ENCODE measurements around the gene PTPRN. TPM values are rescaled to one million over a fixed set of nuclear protein-coding genes. Genes with fewer than 3 reads are reported as not detected.
A peak's percentile ranks its signal among the peaks of the same experiment; 100 is the strongest.

The PTPRN gene
- 18.8 and 22.1 TPM in 2 replicates for total RNA-seq (2014; rRNA removed; shearing (Covaris generic))
- polyA plus RNA-seq (2016; fragmentation: Nextera tagmentation; extraction: Ambion mirVana) = 4.8 and 5.1 TPM in 2 replicates
- long read RNA-seq, partial matches to known transcripts = 1 of 1 reads
- long read RNA-seq, other reads (novel, unspliced or antisense) = 0 of 1 reads

GRCh38 chr2:219309278-219309677, at the start of gene PTPRN:
PTPRN (minus strand) TSS chr2:219309401; CDS start chr2:219309332, 69 bp downstream.
- ATAC-seq (peak; percentile 83), DNase-seq (ENCODE audit: low spot score) (peak; percentile 96)
- peak within 1 kb of the TSS; percentile 94 for H2AFZ ChIP-seq
- H3K27me3 Mint-ChIP-seq (ENCODE audit: insufficient read depth, low read depth, poor library complexity) = peaks cover 7% of the 10 kb centered on the region
- H3K4me3 ChIP-seq = peak within 1 kb of the TSS; percentile 84
- H3K4me3 Mint-ChIP-seq = peak within 1 kb of the TSS; percentile 87
- H3K27ac Mint-ChIP-seq = no peak within 1 kb of the TSS
- peaks cover 16% of the 10 kb centered on the region for H3K27me3 ChIP-seq (ENCODE audit: insufficient read depth)
- TF ChIP-seq ZNF114 (CRISPR knock-in tag; IDR thresholded peaks at IDR 0.05) (no peak), CREB1 (CRISPR knock-in tag; IDR thresholded peaks at IDR 0.05; ENCODE audit: low read depth) (peak; percentile 92), ZNF331 (CRISPR knock-in tag; IDR thresholded peaks at IDR 0.05; ENCODE audit: low read depth) (no peak), REST (IDR thresholded peaks at IDR 0.05; ENCODE audit: unreplicated experiment) (peak; percentile 32), EZH2phosphoT487 (IDR thresholded peaks at IDR 0.05; ENCODE audit: unreplicated experiment) (no peak), ZNF462 (CRISPR knock-in tag; IDR thresholded peaks at IDR 0.05) (no peak), JUNB (IDR thresholded peaks at IDR 0.05; ENCODE audit: unreplicated experiment) (no peak)
- H3K4me1 ChIP-seq (ENCODE audit: insufficient read depth) = peaks cover 21% of the 10 kb centered on the region
- peaks cover 4% of the 10 kb centered on the region; the same call in 1 of the 2 replicates for H3F3A ChIP-seq (replicated peaks; ENCODE audit: low read depth)
- H3K27ac ChIP-seq (ENCODE audit: low read depth) = no peak within 1 kb of the TSS
- H3K9me2 ChIP-seq (ENCODE audit: insufficient read depth) = no peaks in the 10 kb centered on the region
- peaks cover 5% of the 10 kb centered on the region; the same call in 1 of the 3 replicates for H3K36me3 Mint-ChIP-seq (ENCODE audit: low read depth)
- H4K20me1 ChIP-seq (replicated peaks; ENCODE audit: insufficient read depth) = peaks cover 12% of the 10 kb centered on the region
- peak within 1 kb of the TSS; percentile 94 for H3K4me2 ChIP-seq
- H3K9me3 Mint-ChIP-seq = peaks cover 5% of the 10 kb centered on the region; the same call in 2 of the 3 replicates
- H3K79me2 ChIP-seq (replicated peaks; ENCODE audit: insufficient read depth) = no peaks in the 10 kb centered on the region
- no peaks in the 10 kb centered on the region for H3K36me3 ChIP-seq (ENCODE audit: insufficient read depth)
- H3K4me1 Mint-ChIP-seq = peaks cover 23% of the 10 kb centered on the region

All from GM23338 (cell line).